ENCODE results near the gene PLA2G4F.

PLA2G4F gene

DNA sequence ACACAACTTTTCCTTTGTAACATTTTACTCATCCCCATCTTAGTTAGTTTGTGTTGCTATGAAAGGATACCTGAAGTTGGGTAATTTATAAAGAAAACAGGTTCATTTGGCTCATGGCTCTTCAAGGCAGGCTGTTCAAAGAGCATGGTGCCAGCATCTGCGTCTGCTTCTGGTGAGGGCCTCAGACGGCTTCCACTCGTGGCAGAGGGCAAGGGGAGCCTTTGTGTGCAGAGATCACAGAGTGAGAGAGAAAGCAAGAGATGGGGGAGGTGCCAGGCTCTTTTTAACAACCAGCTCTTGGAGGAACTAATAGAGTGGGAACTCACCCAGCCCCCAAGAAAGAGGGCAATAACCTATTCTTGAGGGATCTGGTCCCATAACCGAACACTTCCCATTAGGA is 23.1 kb downstream of the PLA2G4F start:
- DNase-seq (ENCODE audit: low read depth in 2 of 2), result no peak

DNA sequence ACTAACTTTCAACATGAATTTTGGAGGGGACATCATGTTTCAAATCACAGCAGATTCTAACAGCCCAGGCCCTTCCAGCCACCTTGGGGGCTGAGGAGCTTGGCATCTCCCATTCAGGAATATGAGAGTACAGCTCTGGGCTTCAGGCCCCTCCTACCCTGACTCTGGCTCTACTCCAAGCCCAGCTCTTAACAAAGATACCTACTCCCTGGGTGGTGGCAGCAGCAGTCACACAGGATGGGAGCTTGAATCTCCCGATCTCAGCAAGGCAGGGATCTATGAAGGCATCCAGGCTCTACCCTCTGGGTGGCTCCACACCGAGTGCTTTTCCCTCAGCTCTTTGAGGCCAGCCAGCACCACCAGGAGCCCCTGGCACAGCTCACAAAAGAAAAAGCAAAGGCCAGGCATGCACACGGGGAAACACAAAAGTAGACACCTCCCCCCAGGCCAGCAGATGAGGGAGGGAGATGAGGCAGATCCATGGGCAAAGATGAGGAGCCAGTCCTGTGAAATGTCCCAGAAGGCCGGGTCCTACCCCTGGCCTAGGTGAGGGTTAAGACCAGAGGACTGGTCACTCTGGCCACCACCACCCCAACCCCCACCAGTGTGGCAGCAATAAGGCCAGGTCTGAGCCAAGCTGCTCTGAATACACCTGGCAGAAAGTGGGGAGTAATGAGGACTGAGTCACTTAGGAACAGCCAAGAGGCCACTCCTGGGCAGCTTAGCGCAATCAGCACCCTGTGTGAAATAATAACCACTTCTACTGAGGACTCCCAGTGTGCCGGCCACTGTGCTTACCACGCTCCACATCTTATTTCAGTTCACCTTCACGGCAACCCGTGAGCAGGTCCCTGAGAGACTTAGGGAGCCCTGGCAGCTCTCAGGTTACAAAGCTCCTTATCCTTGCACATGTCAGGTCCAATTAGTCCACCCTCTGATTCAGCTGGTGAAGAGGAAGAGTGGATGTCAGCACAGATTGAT is 24.3 kb downstream of the PLA2G4F start:
- no peak for DNase-seq (ENCODE audit: low read depth in 2 of 2)

GRCh38 chr15:42131006-42131405 is 25.4 kb downstream of the PLA2G4F start:
- no peak for DNase-seq (ENCODE audit: low read depth in 2 of 2)

- DNase-seq (ENCODE audit: low read depth in 2 of 2), result no peak
These were observed 26.0 kb downstream of the PLA2G4F start for GRCh38 chr15:42130246-42130986.

DNA sequence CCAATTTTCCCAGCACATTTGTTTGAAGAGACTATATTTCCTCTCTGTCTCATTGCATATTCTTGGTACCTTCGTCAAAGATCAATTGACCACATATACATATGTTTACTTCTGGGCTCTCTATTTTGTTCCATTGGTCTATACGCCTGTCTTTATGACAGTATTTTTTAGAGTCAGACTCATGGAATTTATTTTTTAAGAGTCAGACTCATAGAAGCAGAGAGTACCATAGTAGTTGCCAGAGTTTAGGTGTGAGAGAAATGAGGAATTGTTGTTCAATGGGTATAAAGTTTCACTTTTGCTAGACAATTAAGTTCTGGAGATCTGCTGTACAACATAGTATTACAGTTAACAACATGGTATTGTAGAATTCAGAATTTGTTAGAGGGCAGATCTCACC is 27.1 kb downstream of the PLA2G4F start:
- DNase-seq (ENCODE audit: low read depth in 2 of 2), result no peak

DNA sequence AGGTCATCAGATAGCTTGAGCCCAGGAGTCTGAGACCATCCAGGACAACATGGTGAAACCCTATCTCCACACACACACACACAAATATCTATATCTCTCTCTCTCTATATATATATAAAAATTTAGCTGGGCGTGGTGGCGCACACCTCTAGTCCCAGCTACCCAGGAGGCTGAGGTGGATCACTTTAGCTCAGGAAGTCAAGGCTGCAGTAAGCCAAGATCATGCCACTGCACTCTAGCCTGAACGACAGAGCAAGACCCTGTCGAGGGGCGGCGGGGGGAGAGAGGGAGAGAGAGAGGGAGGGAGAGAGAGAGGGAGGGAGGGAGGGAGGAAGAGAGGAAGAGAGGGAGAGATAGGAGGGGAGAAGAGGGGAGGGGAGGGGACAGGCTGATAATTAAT is 28.0 kb downstream of the PLA2G4F start:
- DNase-seq (ENCODE audit: low read depth in 2 of 2), result no peak

GRCh38 chr15:42123546-42123945 is 32.9 kb downstream of the PLA2G4F start:
- no peak for DNase-seq (ENCODE audit: low read depth in 2 of 2)

GRCh38 chr15:42121682-42122081 is 34.8 kb downstream of the PLA2G4F start:
- no peak for DNase-seq (ENCODE audit: low read depth in 2 of 2)

GRCh38 chr15:42121021-42121420 is 35.4 kb downstream of the PLA2G4F start:
- DNase-seq (ENCODE audit: low read depth in 2 of 2), result no peak

GRCh38 chr15:42120285-42120684 is 36.2 kb downstream of the PLA2G4F start:
- DNase-seq (ENCODE audit: low read depth in 2 of 2), result no peak

DNA sequence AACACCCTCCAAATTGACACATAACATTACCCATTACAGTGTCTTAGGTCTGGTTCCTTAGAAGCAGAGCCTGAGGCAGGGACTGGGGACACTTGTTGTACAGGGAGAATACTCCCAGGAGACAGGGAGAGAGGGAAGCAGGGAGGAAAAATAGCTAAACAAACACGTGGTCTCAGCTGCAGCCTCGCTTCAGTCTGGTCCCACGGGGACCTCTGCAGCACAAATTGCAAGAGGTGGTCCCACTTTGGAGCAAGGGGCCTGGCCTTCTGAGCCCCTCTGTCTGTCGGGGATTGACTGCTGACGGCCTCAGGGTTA is 37.0 kb downstream of the PLA2G4F start:
- DNase-seq (ENCODE audit: low read depth in 2 of 2), result no peak

DNA sequence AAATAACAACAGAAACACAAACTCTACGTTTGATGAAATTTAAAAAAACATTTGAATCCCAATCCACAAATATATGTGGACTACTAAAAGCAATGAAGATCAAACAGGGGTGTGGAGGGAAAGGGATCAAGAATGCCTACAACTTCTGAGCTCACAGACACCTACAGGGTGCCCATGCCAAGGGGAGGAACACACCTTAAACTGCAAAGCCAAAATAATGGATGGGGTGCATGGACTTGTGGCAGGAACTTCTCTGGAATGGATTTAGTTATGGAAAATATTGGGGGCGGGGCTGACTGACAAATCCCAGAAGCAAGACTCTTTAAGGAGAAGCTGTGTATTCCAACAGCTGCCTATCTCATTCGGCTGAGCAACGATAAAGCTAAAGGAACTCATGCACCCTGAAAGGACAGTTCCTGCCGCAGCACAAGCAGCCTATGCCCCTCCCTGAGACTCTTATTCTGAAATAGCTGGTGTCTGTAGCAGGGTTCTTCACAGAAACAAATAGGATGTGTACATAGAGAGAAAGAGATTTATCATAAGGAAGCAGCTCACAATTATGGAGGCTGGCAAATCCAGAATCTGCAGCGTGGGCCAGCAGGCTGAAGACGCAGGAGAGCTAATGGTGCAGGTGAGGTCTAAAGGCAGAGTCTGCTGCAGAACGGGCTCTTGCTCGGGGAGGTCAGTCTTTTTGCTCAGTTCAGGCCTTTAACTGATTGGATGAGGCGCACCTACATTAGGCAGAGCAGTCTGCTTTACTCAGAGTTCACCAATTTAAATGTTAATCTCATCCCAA is 37.6 kb downstream of the PLA2G4F start:
- DNase-seq (ENCODE audit: low read depth in 2 of 2), result no peak

GRCh38 chr15:42111924-42112323 is 44.5 kb downstream of the PLA2G4F start:
- DNase-seq (ENCODE audit: low read depth in 2 of 2), result no peak

GRCh38 chr15:42110367-42110766 is 46.1 kb downstream of the PLA2G4F start:
- no peak for DNase-seq (ENCODE audit: low read depth in 2 of 2)

GRCh38 chr15:42108806-42109205 is 47.6 kb downstream of the PLA2G4F start:
- no peak for DNase-seq (ENCODE audit: low read depth in 2 of 2)

- no peak for DNase-seq (ENCODE audit: low read depth in 2 of 2)
These were observed 48.2 kb downstream of the PLA2G4F start for GRCh38 chr15:42108189-42108588.

- DNase-seq (ENCODE audit: low read depth in 2 of 2), result peak; percentile 20 to 27
These were observed 49.0 kb downstream of the PLA2G4F start for GRCh38 chr15:42107473-42107872.

DNA sequence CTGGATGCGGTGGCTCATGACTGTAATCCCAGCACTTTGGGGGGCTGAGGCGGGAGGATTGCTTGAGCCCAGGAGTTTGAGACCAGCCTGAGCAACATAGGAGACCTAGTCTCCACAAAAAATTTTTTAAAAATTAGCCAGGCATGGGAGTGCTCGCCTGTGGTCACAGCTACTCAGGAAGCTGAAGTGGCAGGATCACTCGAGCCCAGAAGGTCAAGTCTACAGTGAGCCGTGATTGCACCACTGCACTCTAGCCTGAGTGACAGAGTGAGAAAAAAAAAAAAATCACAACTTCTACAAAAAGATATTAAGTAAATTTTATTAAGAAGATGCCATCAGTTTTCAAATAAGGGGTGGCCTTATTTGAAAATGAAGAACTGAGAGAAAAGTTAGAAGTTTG is 50.1 kb downstream of the PLA2G4F start:
- no peak for DNase-seq (ENCODE audit: low read depth in 2 of 2)

DNA sequence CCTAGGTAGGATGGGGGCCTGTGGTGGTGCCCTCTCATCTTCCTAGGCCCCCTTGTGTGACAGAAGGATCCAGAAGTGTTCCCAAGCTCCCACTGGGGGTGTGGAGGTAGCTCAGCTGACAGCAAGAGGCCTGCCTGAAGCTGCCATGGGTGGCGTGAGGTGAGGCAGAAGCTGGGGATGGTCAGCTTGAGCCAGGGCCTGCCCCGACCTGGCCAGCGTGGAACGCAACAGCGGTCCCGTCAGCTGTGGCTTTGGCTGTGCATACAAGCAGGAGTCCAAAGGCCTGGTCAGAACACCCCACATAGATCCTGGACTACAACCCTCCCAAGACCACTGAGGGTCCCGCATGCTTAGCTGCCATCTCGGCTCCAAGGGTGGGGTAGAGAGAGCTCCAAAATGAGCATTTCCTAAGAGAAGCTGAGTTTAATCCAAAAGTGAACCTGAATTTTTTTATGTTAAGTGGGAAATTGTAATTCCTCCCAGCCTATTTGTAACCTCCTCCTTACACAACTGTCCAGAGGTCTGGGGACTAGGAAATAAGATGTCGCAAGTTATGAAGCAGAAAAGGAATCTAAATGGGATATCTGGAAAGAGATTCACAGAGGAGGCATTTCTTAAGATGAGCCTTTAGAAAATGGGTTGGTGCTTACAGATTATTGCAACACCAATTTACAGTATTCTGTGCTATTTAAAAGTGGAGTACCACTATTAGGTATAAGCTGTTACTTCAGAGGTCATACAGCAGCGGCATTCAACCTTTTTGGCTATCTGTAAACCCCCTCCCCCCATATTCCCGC is 52.1 kb downstream of the PLA2G4F start:
- no peak for DNase-seq (ENCODE audit: low read depth in 2 of 2)

DNA sequence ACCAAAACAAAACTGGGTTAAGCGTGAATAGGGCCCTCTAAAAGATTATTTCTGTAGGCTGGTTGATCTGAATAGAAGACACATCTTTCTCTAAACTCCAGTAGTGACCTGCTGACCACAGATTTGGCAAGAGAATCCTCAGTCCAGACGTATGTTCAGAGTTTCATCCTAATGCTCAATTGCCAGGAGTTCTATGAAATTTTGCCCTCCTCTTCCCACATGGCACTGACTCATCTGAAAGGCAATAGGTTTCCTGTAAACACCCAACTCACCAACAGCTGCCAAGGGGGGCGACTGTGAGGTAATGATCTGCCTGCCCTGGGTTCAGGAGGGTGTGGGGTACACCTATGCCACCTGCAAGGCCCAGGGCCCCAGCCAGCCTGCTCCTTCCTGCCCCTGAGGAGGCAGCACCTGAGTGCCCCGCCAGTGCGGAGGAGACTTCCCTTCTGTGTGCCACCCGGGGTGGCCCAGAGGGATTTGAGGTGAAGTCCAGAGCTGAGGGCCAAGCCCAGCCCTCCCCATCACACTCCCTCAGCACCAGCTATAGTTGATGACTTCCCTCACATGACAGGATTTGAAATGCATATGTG is 53.7 kb downstream of the PLA2G4F start:
- DNase-seq (ENCODE audit: low read depth in 2 of 2), result no peak

- DNase-seq (ENCODE audit: low read depth in 2 of 2), result no peak
These were observed 54.6 kb downstream of the PLA2G4F start for GRCh38 chr15:42101861-42102260.
